ENCODE measurements around the gene ERN1.

The ERN1 gene

GRCh38 chr17:64107500-64108236 lies 22.3 kb downstream of the ERN1 start:
- no peak for DNase-seq

- DNase-seq, result no peak
Measured at GRCh38 chr17:64106918-64107317, 23.0 kb downstream of the ERN1 start.

- DNase-seq, result no peak
Measured at GRCh38 chr17:64103391-64104364, 26.3 kb downstream of the ERN1 start.

- no peak for DNase-seq
Measured at GRCh38 chr17:64102627-64103390, 27.1 kb downstream of the ERN1 start.

- DNase-seq, result no peak
Measured at GRCh38 chr17:64099543-64099942, 30.4 kb downstream of the ERN1 start.

- DNase-seq, result no peak
Measured at GRCh38 chr17:64097196-64097936, 32.6 kb downstream of the ERN1 start.

- no peak for DNase-seq
Measured at GRCh38 chr17:64096037-64096436, 33.9 kb downstream of the ERN1 start.

GRCh38 chr17:64095144-64095882 lies 34.6 kb downstream of the ERN1 start:
- DNase-seq, result no peak

- DNase-seq, result no peak
Measured at GRCh38 chr17:64094412-64094811, 35.5 kb downstream of the ERN1 start.

GRCh38 chr17:64092952-64093451 lies 36.9 kb downstream of the ERN1 start:
- no peak for DNase-seq

GRCh38 chr17:64092113-64092512 lies 37.8 kb downstream of the ERN1 start:
- no peak for DNase-seq

GRCh38 chr17:64091571-64091970 lies 38.4 kb downstream of the ERN1 start:
- DNase-seq, result no peak

- DNase-seq, result no peak
Measured at GRCh38 chr17:64091116-64091515, 38.8 kb downstream of the ERN1 start.

GRCh38 chr17:64090144-64090543 lies 39.8 kb downstream of the ERN1 start:
- DNase-seq, result no peak

- no peak for DNase-seq
Measured at GRCh38 chr17:64087252-64088005, 42.5 kb downstream of the ERN1 start.

GRCh38 chr17:64085650-64086005 lies 44.3 kb downstream of the ERN1 start:
- no peak for DNase-seq

- no peak for DNase-seq
Measured at GRCh38 chr17:64084940-64085649, 44.8 kb downstream of the ERN1 start.

GRCh38 chr17:64084086-64084939 lies 45.6 kb downstream of the ERN1 start:
- no peak for DNase-seq

GRCh38 chr17:64083563-64084085 lies 46.3 kb downstream of the ERN1 start:
- no peak for DNase-seq
